SJSA1 (cell line): Measurements from ENCODE around the gene PCNX3. TPM values are rescaled to one million over a fixed set of nuclear protein-coding genes. Genes with fewer than 3 reads are reported as not detected.
A peak's percentile ranks its signal among the peaks of the same experiment; 100 is the strongest.

Source experiments
- DNase-seq, 2 experiments: peaks; one replicate each; pipeline ENCODE4 v3.0.0-alpha.2; 2015 to 2020; ENCODE audit warnings: low spot score in 2 of 2, low read depth in 1 of 2
- H3K27ac ChIP-seq: fragments of 250-450 bp; sonication (Bioruptor Pico); 2 replicates; pipeline ENCODE4 v1.5.1; 2020; ENCODE audit warnings: mild to moderate bottlenecking, moderate library complexity
- H3K27me3 ChIP-seq: fragments of 250-450 bp; sonication (Bioruptor Pico); replicated peaks from 2 replicates; pipeline ENCODE4 v1.5.1; 2020; ENCODE audit warnings: mild to moderate bottlenecking, moderate library complexity
- H3K36me3 ChIP-seq: fragments of 250-450 bp; sonication (Bioruptor Pico); 2 replicates; pipeline ENCODE4 v1.5.1; 2020; ENCODE audit warnings: mild to moderate bottlenecking
- H3K4me1 ChIP-seq: fragments of 250-450 bp; sonication (Bioruptor Pico); replicated peaks from 2 replicates; pipeline ENCODE4 v1.6.1; 2021; ENCODE audit warnings: mild to moderate bottlenecking
- H3K4me3 ChIP-seq: fragments of 250-450 bp; sonication (Bioruptor Pico); 2 replicates; pipeline ENCODE4 v1.5.1; 2020; ENCODE audit warnings: mild to moderate bottlenecking
- H3K9me3 ChIP-seq: fragments of 250-450 bp; sonication (Bioruptor Pico); replicated peaks from 2 replicates; pipeline ENCODE4 v1.5.1; 2020; ENCODE audit warnings: mild to moderate bottlenecking
- total RNA-seq: library from RNA; depleted of rRNA; stranded (reverse); fragments of >200 nt; shearing (Covaris generic); gene quantifications from 2 replicates; pipeline ENCODE4 v1.2.3, GENCODE V29; 2014

Gene PCNX3
- total RNA-seq, 1 experiment from 2014 or later, result 39.7 TPM

GRCh38 chr11:65624931-65625627 lies 9.5 kb downstream of the PCNX3 start:
- Histone ChIP-seq H3K36me3 (peaks cover 98% of the 10 kb centered on the region), H3K27ac (no peak overlapping the region), H3K9me3 (no peaks in the 10 kb centered on the region), H3K4me3 (no peak overlapping the region), H3K27me3 (no peaks in the 10 kb centered on the region), H3K4me1 (no peaks in the 10 kb centered on the region)
- DNase-seq, result no peak

GRCh38 chr11:65625628-65626342 lies 10.2 kb downstream of the PCNX3 start:
- DNase-seq, result peak in 1 of 2 experiments; percentile 38
- Histone ChIP-seq H3K27me3 (no peaks in the 10 kb centered on the region), H3K4me3 (no peak overlapping the region), H3K9me3 (no peaks in the 10 kb centered on the region), H3K27ac (no peak overlapping the region), H3K4me1 (no peaks in the 10 kb centered on the region), H3K36me3 (peaks cover 98% of the 10 kb centered on the region)

GRCh38 chr11:65627202-65627601 lies 11.6 kb downstream of the PCNX3 start:
- Histone ChIP-seq H3K27me3 (no peaks in the 10 kb centered on the region), H3K36me3 (peaks cover 98% of the 10 kb centered on the region), H3K4me1 (no peaks in the 10 kb centered on the region), H3K4me3 (no peak overlapping the region), H3K9me3 (no peaks in the 10 kb centered on the region), H3K27ac (no peak overlapping the region)
- no peak for DNase-seq

GRCh38 chr11:65629579-65629978 lies 14.0 kb downstream of the PCNX3 start:
- no peak for DNase-seq
- Histone ChIP-seq H3K9me3 (no peaks in the 10 kb centered on the region), H3K36me3 (peaks cover 98% of the 10 kb centered on the region), H3K27ac (no peak overlapping the region), H3K4me3 (no peak overlapping the region), H3K4me1 (no peaks in the 10 kb centered on the region), H3K27me3 (no peaks in the 10 kb centered on the region)

- no peaks in the 10 kb centered on the region for H3K9me3 ChIP-seq
- no peaks in the 10 kb centered on the region for H3K4me1 ChIP-seq
- no peaks in the 10 kb centered on the region for H3K27me3 ChIP-seq
- no peak overlapping the region for H3K27ac ChIP-seq
- peaks cover 98% of the 10 kb centered on the region for H3K36me3 ChIP-seq
- H3K4me3 ChIP-seq, result no peak overlapping the region
- DNase-seq, result no peak
These were observed 14.6 kb downstream of the PCNX3 start for GRCh38 chr11:65630215-65630614.

GRCh38 chr11:65633390-65634108 lies 18.0 kb downstream of the PCNX3 start:
- Histone ChIP-seq H3K4me1 (peaks cover 16% of the 10 kb centered on the region), H3K27me3 (no peaks in the 10 kb centered on the region), H3K4me3 (no peak overlapping the region), H3K27ac (no peak overlapping the region), H3K36me3 (peaks cover 91% of the 10 kb centered on the region), H3K9me3 (no peaks in the 10 kb centered on the region)
- DNase-seq, result no peak

- H3K36me3 ChIP-seq, result peaks cover 91% of the 10 kb centered on the region
- H3K27ac ChIP-seq, result no peak overlapping the region
- H3K4me1 ChIP-seq, result peaks cover 21% of the 10 kb centered on the region
These were observed 18.5 kb downstream of the PCNX3 start for GRCh38 chr11:65634109-65634436.

GRCh38 chr11:65634440-65634839 lies 18.9 kb downstream of the PCNX3 start:
- Histone ChIP-seq H3K27me3 (no peaks in the 10 kb centered on the region), H3K4me3 (no peak overlapping the region), H3K9me3 (no peaks in the 10 kb centered on the region), H3K36me3 (peaks cover 89% of the 10 kb centered on the region), H3K27ac (no peak overlapping the region), H3K4me1 (peaks cover 21% of the 10 kb centered on the region)
- no peak for DNase-seq

More at GRCh38 chr11:65634109-65634436, 18.5 kb downstream of the PCNX3 start:
- DNase-seq, result no peak
- Histone ChIP-seq H3K27me3 (no peaks in the 10 kb centered on the region), H3K4me3 (no peak overlapping the region), H3K9me3 (no peaks in the 10 kb centered on the region)

GRCh38 chr11:65634905-65635731 lies 19.5 kb downstream of the PCNX3 start:
- Histone ChIP-seq H3K27ac (no peak overlapping the region), H3K4me3 (no peak overlapping the region), H3K4me1 (peaks cover 21% of the 10 kb centered on the region), H3K9me3 (no peaks in the 10 kb centered on the region), H3K36me3 (peaks cover 88% of the 10 kb centered on the region), H3K27me3 (no peaks in the 10 kb centered on the region)
- DNase-seq, result no peak

GRCh38 chr11:65636108-65637031 lies 20.8 kb downstream of the PCNX3 start:
- Histone ChIP-seq H3K27me3 (no peaks in the 10 kb centered on the region), H3K27ac (no peak overlapping the region)
- no peak for DNase-seq

GRCh38 chr11:65637032-65637557 lies 21.5 kb downstream of the PCNX3 start:
- H3K27me3 ChIP-seq, result no peaks in the 10 kb centered on the region

More at GRCh38 chr11:65636108-65637031, 20.8 kb downstream of the PCNX3 start:
- Histone ChIP-seq H3K9me3 (no peaks in the 10 kb centered on the region), H3K4me3 (no peak overlapping the region), H3K36me3 (peaks cover 86% of the 10 kb centered on the region), H3K4me1 (peaks cover 21% of the 10 kb centered on the region)

GRCh38 chr11:65637794-65638419 lies 22.3 kb downstream of the PCNX3 start, which contains the start of gene SIPA1:
TSS of gene SIPA1 (plus strand) at chr11:65638101. CDS start at chr11:65640922, 2,821 bp downstream.
- H3K4me1 ChIP-seq, result peaks cover 21% of the 10 kb centered on the region
- peak within 1 kb of the TSS; percentile 41 for H3K27ac ChIP-seq
- H3K9me3 ChIP-seq, result no peaks in the 10 kb centered on the region
- DNase-seq, result peak; percentile 93 to 98
- H3K4me3 ChIP-seq, result peak within 1 kb of the TSS; percentile 68
- no peaks in the 10 kb centered on the region for H3K27me3 ChIP-seq
- H3K36me3 ChIP-seq, result peaks cover 84% of the 10 kb centered on the region

More at GRCh38 chr11:65637032-65637557, 21.5 kb downstream of the PCNX3 start:
- Histone ChIP-seq H3K4me3 (no peak overlapping the region), H3K36me3 (peaks cover 86% of the 10 kb centered on the region), H3K27ac (no peak overlapping the region), H3K4me1 (peaks cover 21% of the 10 kb centered on the region), H3K9me3 (no peaks in the 10 kb centered on the region)
- no peak for DNase-seq
